AG09309 (cell line): Measurements from ENCODE around the gene NEK9.

Experiments used
- DNase-seq: peaks from one replicate; pipeline ENCODE4 v3.0.0-alpha.2; 2010; ENCODE audit warnings: low read depth
- H3K4me3 ChIP-seq: 2 replicates; pipeline ENCODE4 v1.5.1; 2011; ENCODE audit warnings: mild to moderate bottlenecking, low read depth, low read length, moderate library complexity; ENCODE audit not compliant: control insufficient read depth
- TF ChIP-seq, protein P1 (sequence below): IDR thresholded peaks from 2 replicates; pipeline ENCODE4 v1.5.1; 2011; ENCODE audit warnings: mild to moderate bottlenecking, low read depth, low read length, inconsistent platforms; ENCODE audit not compliant: insufficient read depth, control insufficient read depth; ENCODE audit errors: missing control alignments

Gene NEK9

DNA sequence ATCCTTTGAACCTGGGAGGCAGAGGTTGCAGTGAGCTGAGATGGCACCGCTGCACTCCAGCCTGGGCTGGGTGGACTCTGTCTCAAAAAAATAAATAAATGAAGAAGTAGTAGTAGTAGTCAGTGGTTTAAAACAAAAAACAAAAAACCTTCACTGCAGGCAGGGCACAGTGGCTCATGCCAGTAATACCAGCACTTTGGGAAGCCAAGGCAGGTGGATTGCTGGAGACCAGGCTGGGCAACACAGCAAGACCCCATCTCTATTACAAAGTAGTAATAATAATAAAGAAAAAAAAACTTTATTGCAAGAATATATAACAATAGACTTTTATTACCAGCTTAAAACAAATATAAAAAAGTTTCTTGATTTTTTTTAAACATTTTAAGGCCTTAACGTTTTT is 13.8 kb upstream of the NEK9 start:
- TF ChIP-seq, protein P1, sequence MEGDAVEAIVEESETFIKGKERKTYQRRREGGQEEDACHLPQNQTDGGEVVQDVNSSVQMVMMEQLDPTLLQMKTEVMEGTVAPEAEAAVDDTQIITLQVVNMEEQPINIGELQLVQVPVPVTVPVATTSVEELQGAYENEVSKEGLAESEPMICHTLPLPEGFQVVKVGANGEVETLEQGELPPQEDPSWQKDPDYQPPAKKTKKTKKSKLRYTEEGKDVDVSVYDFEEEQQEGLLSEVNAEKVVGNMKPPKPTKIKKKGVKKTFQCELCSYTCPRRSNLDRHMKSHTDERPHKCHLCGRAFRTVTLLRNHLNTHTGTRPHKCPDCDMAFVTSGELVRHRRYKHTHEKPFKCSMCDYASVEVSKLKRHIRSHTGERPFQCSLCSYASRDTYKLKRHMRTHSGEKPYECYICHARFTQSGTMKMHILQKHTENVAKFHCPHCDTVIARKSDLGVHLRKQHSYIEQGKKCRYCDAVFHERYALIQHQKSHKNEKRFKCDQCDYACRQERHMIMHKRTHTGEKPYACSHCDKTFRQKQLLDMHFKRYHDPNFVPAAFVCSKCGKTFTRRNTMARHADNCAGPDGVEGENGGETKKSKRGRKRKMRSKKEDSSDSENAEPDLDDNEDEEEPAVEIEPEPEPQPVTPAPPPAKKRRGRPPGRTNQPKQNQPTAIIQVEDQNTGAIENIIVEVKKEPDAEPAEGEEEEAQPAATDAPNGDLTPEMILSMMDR: no peak
- no peak for DNase-seq
- H3K4me3 ChIP-seq: no peak overlapping the region

DNA sequence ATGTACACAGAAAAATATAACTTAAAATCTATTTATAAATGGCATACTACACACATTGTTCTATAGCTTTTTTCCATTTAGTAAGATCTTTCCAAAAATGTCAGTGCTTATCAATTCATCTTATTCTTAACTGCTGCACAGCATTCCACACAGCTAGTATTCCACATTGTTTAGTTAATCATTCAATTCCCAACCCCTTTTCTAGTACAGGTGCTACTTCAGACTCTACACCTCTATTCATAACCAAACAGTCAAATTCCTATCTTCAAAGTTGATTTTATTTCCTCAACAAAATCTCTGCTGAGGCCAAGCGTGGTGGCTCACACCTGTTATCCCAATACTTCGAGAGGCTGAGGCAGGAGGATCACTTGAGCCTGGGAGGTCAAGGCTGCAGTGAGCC is 12.3 kb upstream of the NEK9 start:
- TF ChIP-seq, protein P1: no peak
- H3K4me3 ChIP-seq: no peak overlapping the region
- DNase-seq: no peak

DNA sequence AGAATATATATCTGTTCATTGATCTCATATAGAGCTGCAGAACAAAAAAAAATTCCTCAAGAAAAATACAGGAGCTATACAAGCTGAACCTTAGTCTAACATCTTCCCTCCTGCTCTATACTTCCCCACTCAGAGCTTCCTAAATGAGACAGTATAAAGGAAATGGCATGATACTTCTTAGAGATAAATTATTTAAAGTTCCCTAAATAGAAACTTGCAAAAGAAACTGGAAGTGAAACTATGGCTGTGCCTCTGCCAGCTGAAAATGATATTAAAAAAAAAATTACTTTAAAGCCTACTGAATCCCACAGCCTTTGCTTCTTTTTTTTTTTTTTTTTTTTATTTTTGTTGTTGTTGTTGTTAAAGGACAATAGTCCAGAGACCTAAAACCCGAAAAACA is 11.6 kb upstream of the NEK9 start:
- no peak overlapping the region for H3K4me3 ChIP-seq
- no peak for DNase-seq
- TF ChIP-seq, protein P1: no peak

DNA sequence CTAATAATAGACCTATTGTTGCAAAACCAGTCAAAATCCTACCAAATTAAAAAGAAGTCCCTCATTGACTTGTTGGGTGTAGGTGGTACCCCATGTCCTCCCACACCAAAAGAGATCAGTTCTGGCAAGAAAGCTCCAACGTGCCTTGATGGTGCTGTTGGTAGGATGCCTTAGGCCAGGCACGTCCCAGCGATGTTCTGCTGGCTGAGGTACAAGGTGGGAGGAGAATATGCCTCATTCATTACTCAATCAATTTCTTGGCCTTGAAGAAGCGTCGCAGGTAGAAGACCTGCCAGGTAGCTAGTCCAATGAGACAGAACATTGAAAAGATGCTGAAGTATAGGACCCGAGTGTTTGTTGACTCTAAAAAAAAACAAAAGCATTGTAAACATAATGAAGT is 7.8 kb upstream of the NEK9 start:
- H3K4me3 ChIP-seq: no peak overlapping the region
- TF ChIP-seq, protein P1: no peak
- DNase-seq: no peak

DNA sequence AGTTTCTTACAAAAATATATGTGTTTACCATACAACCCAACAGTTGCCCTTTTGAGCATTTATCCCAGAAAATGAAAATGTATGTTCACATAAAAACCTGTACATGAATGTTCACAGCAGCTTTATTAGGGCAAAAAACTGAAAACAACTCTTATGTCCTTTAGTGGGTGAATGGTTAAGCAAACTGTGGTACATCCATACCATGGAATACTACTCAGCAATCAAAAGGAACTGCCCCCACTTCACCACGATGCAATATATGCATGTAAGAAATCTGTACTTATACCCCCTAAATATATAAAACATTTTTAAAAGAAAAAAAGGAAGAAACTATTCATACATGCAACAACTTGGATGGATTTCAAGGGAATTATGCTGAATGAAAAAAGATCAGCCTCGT is 6.7 kb upstream of the NEK9 start:
- DNase-seq: no peak
- TF ChIP-seq, protein P1: no peak
- H3K4me3 ChIP-seq: no peak overlapping the region

DNA sequence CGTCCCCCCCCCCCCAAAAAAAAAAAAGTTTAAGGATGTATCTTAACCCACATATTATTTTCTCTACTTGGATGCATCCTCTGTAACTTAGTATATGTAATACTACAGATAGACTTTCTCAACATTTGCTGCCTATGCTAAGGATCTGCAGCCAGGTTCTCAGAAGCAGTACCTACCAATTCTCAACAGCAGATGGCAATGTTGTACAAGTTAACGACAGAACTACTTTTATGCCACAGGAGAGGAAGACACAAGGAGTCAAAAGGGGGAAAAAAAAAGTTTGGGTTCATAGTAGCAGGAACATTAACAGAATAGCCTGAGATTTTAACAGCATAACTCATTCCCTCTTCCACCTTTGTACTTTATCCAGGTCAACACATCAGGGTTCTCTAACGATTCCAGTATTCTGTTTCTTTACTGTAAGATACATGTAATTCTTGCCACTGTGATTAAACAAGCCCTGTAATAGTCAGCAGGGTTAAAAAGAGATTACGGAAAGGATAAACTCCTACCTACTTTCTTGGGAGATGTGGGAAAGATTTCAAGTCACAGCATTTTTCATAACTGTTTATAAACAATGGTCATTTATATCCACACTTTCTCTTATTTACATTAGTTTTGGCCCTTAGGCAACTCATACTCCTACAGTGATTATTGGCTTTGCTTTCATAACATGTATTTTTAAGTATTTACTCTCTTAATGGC is 5.7 kb upstream of the NEK9 start:
- TF ChIP-seq, protein P1: peak; percentile 66
- no peak overlapping the region for H3K4me3 ChIP-seq

More for the DNA sequence above, 5.7 kb upstream of the NEK9 start:
- DNase-seq: peak; percentile 46
